ENCODE data around the gene HAPSTR1. TPM values are rescaled to one million over a fixed set of nuclear protein-coding genes. Genes with fewer than 3 reads are reported as not detected.
A peak's percentile ranks its signal among the peaks of the same experiment; 100 is the strongest.

The HAPSTR1 gene
- total and polyA plus RNA-seq, 2 of the 8 experiments (the other 6 are each of a cell fraction or from before 2014, with no cell fraction given) = 11.9 to 66.1 TPM

GRCh38 chr16:9136596-9136995 lies 45.2 kb downstream of the HAPSTR1 start:
- Histone ChIP-seq H3K4me2 (ENCODE audit: insufficient read depth in 1 of 2, low read depth in 2 of 2, low read length in 2 of 2) (peak overlapping the region in 1 of 2 experiments; percentile 17; a peak in 1 of 4 replicates), H4K5ac (ENCODE audit: insufficient read length, low read depth, low read length) (no peak overlapping the region), H2BK5ac (ENCODE audit: low read depth, low read length) (no peak overlapping the region), H3K23ac (ENCODE audit: insufficient read length) (no peak overlapping the region), H2BK20ac (ENCODE audit: low read length) (0 out of 2 replicates have a peak overlapping the region, but pooled peaks have one; percentile 34), H3K79me1 (ENCODE audit: low read depth, low read length) (peaks cover 2% of the 10 kb centered on the region; the same call in 1 of the 2 replicates), H3K56ac (replicated peaks; ENCODE audit: insufficient read length, low read depth, low read length) (no peak overlapping the region), H4K91ac (replicated peaks; ENCODE audit: insufficient read length, low read length) (no peak overlapping the region), H3K36me3 (ENCODE audit: control insufficient read depth in 2 of 4, insufficient read depth in 4 of 4, low read length in 3 of 4) (no peaks in the 10 kb centered on the region), H3K14ac (ENCODE audit: insufficient read length) (no peak overlapping the region), H4K8ac (ENCODE audit: extremely low read depth, insufficient read depth, low read length) (no peak overlapping the region), H4K20me1 (replicated peaks in 1 of 2; ENCODE audit: control insufficient read depth in 1 of 2, insufficient read depth in 2 of 2, low read length in 2 of 2) (no peaks in the 10 kb centered on the region), H2BK15ac (ENCODE audit: low read length) (no peak overlapping the region), H3K4me3 (ENCODE audit: extremely low read depth in 1 of 4, insufficient read depth in 2 of 4, low read depth in 3 of 4, low read length in 4 of 4) (no peak overlapping the region), H3K18ac (ENCODE audit: extremely low read depth, low read length) (no peak overlapping the region), H3K4ac (replicated peaks; ENCODE audit: insufficient read length, low read depth, low read length) (peak overlapping the region; percentile 78), H3K9ac (replicated peaks in 1 of 4; ENCODE audit: extremely low read depth in 1 of 4, low read depth in 3 of 4, low read length in 3 of 4) (0 out of 7 replicates have a peak overlapping the region, but pooled peaks of 1 of the 4 experiments have one; percentile 19), H3K23me2 (ENCODE audit: low read depth, low read length) (no peaks in the 10 kb centered on the region), H3K27ac (ENCODE audit: low read depth, low read length) (no peak overlapping the region), H3K27me3 (replicated peaks in 1 of 4; ENCODE audit: control insufficient read depth in 3 of 4, extremely low read depth in 1 of 4, insufficient read depth in 3 of 4, low read length in 3 of 4) (no peaks in the 10 kb centered on the region), H2AK5ac (ENCODE audit: low read depth, low read length) (no peak overlapping the region), H2BK120ac (replicated peaks; ENCODE audit: low read depth, low read length) (no peak overlapping the region), H3K9me3 (ENCODE audit: insufficient read depth in 2 of 2, low read depth in 1 of 2, low read length in 1 of 2) (no peaks in the 10 kb centered on the region), H3K4me1 (replicated peaks in 1 of 4; ENCODE audit: control insufficient read depth in 3 of 4, insufficient read depth in 4 of 4, low read length in 3 of 4) (no peaks in the 10 kb centered on the region; a peak in 2 of 7 replicates), H3K79me2 (ENCODE audit: control insufficient read depth in 1 of 2, insufficient read depth in 2 of 2, low read length in 2 of 2) (no peaks in the 10 kb centered on the region), H2BK12ac (ENCODE audit: low read depth, low read length) (no peak overlapping the region), H2AFZ (ENCODE audit: low read length) (no peak overlapping the region)
- DNase-seq (ENCODE audit: low read depth in 1 of 2, low spot score in 2 of 2) (no peak), FAIRE-seq (no peak)
- 88% methylated on average over 13 of the region's 13 CpGs; no CpG with 5 or more reads in 1 of the 2 experiments for WGBS, 2 experiments (ENCODE audit: extremely low coverage in 1 of 2, insufficient coverage in 1 of 2, insufficient read length in 1 of 2, insufficient replicate concordance in 2 of 2, low coverage in 1 of 2, low lambda C conversion rate in 2 of 2, missing lambda C conversion rate in 1 of 2)
- ChIA-PET CTCF (ENCODE audit: partially characterized antibody) (interaction anchor here (1.1 to 2.4 kb wide), 5 partner anchors 8 to 1044 kb away, joined by 3 to 20 read pairs (median 4); no protein-coding TSS in a partner anchor), POLR2A (ENCODE audit: partially characterized antibody) (interaction anchor here (1.0 kb wide), 1 partner anchor 12 kb away, joined by 3 read pairs; no protein-coding TSS in a partner anchor)
- TF ChIP-seq EZH2 (IDR thresholded peaks at IDR 0.05; ENCODE audit: low read depth, low read length, severe bottlenecking) (no peak), HDAC6 (IDR thresholded peaks at IDR 0.05; ENCODE audit: low read depth, low read length) (no peak), BACH1 (IDR thresholded peaks at IDR 0.05; ENCODE audit: low read length) (no peak), NANOG (IDR thresholded peaks at IDR 0.05; ENCODE audit: insufficient read depth, low read depth, low read length, poor library complexity, severe bottlenecking) (no peak), POLR2AphosphoS5 (IDR thresholded peaks at IDR 0.05; ENCODE audit: low read depth, low read length) (no peak), JUND (IDR thresholded peaks at IDR 0.05; ENCODE audit: low read length) (no peak), SIX5 (IDR thresholded peaks at IDR 0.05; ENCODE audit: low read depth, low read length) (no peak), RNF2 (IDR thresholded peaks at IDR 0.05; ENCODE audit: borderline replicate concordance, low read depth, low read length, missing control alignments, poor library complexity, severe bottlenecking) (no peak)
- TF ChIP-seq, protein P1, sequence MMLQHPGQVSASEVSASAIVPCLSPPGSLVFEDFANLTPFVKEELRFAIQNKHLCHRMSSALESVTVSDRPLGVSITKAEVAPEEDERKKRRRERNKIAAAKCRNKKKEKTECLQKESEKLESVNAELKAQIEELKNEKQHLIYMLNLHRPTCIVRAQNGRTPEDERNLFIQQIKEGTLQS (IDR thresholded peaks at IDR 0.05; ENCODE audit: insufficient read depth, low read depth, low read length) = no peak
- TF ChIP-seq, protein P2, sequence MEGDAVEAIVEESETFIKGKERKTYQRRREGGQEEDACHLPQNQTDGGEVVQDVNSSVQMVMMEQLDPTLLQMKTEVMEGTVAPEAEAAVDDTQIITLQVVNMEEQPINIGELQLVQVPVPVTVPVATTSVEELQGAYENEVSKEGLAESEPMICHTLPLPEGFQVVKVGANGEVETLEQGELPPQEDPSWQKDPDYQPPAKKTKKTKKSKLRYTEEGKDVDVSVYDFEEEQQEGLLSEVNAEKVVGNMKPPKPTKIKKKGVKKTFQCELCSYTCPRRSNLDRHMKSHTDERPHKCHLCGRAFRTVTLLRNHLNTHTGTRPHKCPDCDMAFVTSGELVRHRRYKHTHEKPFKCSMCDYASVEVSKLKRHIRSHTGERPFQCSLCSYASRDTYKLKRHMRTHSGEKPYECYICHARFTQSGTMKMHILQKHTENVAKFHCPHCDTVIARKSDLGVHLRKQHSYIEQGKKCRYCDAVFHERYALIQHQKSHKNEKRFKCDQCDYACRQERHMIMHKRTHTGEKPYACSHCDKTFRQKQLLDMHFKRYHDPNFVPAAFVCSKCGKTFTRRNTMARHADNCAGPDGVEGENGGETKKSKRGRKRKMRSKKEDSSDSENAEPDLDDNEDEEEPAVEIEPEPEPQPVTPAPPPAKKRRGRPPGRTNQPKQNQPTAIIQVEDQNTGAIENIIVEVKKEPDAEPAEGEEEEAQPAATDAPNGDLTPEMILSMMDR (IDR thresholded peaks at IDR 0.05; ENCODE audit: control extremely low read depth in 1 of 3, insufficient read depth in 1 of 3, low read depth in 1 of 3, low read length in 3 of 3) = no peak

Data from H1 (cell line).